ENCODE results near the gene GANAB. TPM values are rescaled to one million over a fixed set of nuclear protein-coding genes. Genes with fewer than 3 reads are reported as not detected.
"Not testable (repeated sequence)": the region's sequence is repeated elsewhere in the genome, so short reads cannot be mapped to it uniquely, and the experiment has no call there.

Gene GANAB
- total and polyA plus RNA-seq, 9 donors: 92.8 to 226 (median 175) TPM

GRCh38 chr11:62592146-62592815, 54.1 kb downstream of the GANAB start:
- Histone ChIP-seq H3K9me3 (replicated peaks; ENCODE audit: control insufficient read depth, low read depth, low read length) (no peaks in the 10 kb centered on the region), H3K36me3 (ENCODE audit: control insufficient read depth, insufficient read depth, low read length) (peaks cover 56% of the 10 kb centered on the region), H3K27me3 (ENCODE audit: control insufficient read depth, insufficient read depth, low read length) (no peaks in the 10 kb centered on the region), H3K4me1 (ENCODE audit: control insufficient read depth, insufficient read depth, low read length) (peaks cover 18% of the 10 kb centered on the region), H3K4me3 (ENCODE audit: low read length) (peak overlapping the region; percentile 74), H3K27ac (ENCODE audit: low read length) (peak overlapping the region; percentile 99)
- DNase-seq: no peak
- 10% methylated on average over 14 of the region's 17 CpGs for WGBS (ENCODE audit: insufficient coverage)

DNA sequence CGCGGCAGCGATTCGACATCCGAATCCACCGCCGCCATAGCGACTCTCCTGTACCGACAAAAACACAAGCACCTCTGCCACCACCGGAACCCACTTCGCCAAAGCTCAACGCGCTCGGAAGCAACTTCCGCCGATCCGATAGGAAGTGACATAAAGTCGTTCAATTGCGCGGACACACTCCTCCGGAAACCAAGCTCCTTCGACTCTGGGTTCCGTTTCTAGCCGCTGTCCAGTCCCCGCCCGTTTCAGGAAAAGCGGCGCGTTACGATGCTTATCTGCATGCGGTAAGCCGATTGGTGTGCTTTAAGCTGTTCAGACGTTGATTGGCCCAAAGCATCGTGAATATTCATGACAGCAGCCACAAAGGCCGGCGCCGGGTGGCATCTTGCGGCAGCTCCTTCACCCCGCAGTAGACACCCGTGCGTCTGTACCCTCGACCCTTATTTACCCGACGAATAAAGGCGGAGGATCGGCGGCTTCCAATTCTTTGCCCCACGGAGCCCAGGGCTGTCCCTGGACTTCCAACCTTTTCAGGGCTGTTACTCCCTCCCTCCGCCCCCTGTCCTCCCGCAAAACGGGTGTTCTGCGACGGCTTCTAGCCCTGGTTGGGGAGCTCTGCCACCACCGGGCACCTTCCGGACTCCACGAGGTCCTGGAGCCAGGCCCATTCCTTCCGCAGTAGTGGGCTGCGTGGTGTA, 54.8 kb downstream of the GANAB start, which contains the start of gene TUT1:
TUT1 (minus strand) TSS at position 76 of the 698 bp plus-strand sequence; CDS start at position 38, 38 bp downstream.
- peaks cover 18% of the 10 kb centered on the region for H3K4me1 ChIP-seq (ENCODE audit: control insufficient read depth, insufficient read depth, low read length)
- H3K36me3 ChIP-seq (ENCODE audit: control insufficient read depth, insufficient read depth, low read length): peaks cover 51% of the 10 kb centered on the region
- peak within 1 kb of the TSS; percentile 99 for H3K27ac ChIP-seq (ENCODE audit: low read length)
- peak within 1 kb of the TSS; percentile 74 for H3K4me3 ChIP-seq (ENCODE audit: low read length)
- no peaks in the 10 kb centered on the region for H3K27me3 ChIP-seq (ENCODE audit: control insufficient read depth, insufficient read depth, low read length)
- H3K9me3 ChIP-seq (replicated peaks; ENCODE audit: control insufficient read depth, low read depth, low read length): no peaks in the 10 kb centered on the region
- peak; percentile 100 for DNase-seq
- under 1% methylated on average over 58 of the region's 58 CpGs for WGBS (ENCODE audit: insufficient coverage)

DNA sequence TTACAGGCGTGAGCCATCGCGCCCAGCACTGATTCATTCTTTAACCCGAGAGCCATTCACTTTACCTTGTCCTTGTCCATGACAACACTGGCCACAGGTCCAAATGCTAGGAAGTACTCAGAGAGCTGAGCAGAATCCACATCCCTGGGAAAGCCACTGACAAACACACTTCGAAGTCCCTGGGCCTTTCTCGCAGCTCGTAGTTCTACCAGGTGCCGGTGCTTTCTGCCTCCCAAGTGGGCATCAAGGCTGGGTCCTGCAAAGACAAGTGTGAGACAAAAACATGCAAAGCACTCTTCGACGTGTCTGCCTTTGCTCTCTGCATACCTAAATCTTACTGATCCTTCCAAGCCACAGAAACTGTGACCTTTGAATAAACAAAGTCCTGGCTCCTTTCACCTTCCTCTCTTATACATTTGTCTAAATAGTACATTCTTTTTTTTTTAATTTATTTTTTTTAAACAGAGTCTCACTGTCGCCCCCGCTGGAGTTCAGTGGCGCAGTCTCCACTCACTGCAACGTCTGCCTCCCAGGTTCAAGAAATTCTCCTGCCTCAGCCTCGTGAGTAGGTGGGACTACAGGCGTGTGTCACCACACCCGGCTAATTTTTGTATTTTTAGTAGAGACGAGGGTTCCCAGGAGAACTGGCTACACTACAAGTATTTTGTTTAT, 57.3 kb downstream of the GANAB start:
- H3K36me3 ChIP-seq (ENCODE audit: control insufficient read depth, insufficient read depth, low read length): peaks cover 42% of the 10 kb centered on the region
- no peak overlapping the region for H3K27ac ChIP-seq (ENCODE audit: low read length)
- 93% methylated on average over 9 of the region's 18 CpGs for WGBS (ENCODE audit: insufficient coverage)

DNA sequence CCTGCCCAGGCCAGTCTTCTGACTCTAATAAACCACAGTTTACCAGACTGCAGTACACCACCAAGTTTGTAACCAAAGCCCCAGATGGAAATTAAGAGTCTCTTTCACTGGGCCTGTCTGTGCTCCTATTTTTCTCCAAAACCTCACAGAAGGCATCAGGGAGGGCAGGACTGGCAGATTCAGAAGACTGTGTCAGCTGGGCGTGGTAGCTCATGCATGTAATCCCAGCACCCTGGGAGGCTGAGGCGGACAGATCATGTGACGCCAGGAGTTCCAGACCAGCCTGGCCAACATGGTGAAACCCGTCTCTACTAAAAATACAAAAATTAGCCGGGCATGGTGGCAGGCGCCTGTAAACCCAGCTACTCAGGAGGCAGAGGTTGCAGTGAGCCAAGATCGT, 61.1 kb downstream of the GANAB start:
- H3K27ac ChIP-seq (ENCODE audit: low read length); DNase-seq; H3K4me1 ChIP-seq (ENCODE audit: control insufficient read depth, insufficient read depth, low read length); H3K4me3 ChIP-seq (ENCODE audit: low read length); H3K9me3 ChIP-seq (replicated peaks; ENCODE audit: control insufficient read depth, low read depth, low read length); H3K27me3 ChIP-seq (ENCODE audit: control insufficient read depth, insufficient read depth, low read length): not testable (repeated sequence)
- 87% methylated on average over 7 of the region's 7 CpGs for WGBS (ENCODE audit: insufficient coverage)
- H3K36me3 ChIP-seq (ENCODE audit: control insufficient read depth, insufficient read depth, low read length): peaks cover 58% of the 10 kb centered on the region

More for the DNA sequence above, 57.3 kb downstream of the GANAB start:
- Histone ChIP-seq H3K4me1 (ENCODE audit: control insufficient read depth, insufficient read depth, low read length) (peaks cover 18% of the 10 kb centered on the region), H3K4me3 (ENCODE audit: low read length) (no peak overlapping the region), H3K27me3 (ENCODE audit: control insufficient read depth, insufficient read depth, low read length) (no peaks in the 10 kb centered on the region), H3K9me3 (replicated peaks; ENCODE audit: control insufficient read depth, low read depth, low read length) (no peaks in the 10 kb centered on the region)
- no peak for DNase-seq

DNA sequence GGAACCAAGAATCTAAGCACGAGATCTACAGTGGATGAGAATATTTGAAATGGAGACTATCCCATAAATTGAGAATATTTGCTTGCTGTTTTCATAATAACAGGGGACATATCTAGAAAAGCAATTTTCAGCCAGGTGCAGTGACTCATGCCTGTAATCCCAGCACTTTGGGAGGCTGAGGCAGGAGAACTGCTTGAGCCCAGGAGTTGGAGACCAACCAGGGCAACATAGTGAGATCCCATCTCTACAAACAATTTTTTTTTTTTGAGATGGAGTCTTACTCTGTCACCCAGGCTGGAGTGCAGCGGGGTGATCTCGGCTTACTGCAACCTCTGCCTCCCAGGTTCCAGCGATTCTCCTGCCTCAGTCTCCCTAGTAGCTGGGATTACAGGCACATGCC, 64.7 kb downstream of the GANAB start:
- DNase-seq; H3K27me3 ChIP-seq (ENCODE audit: control insufficient read depth, insufficient read depth, low read length); H3K4me3 ChIP-seq (ENCODE audit: low read length); H3K27ac ChIP-seq (ENCODE audit: low read length); H3K9me3 ChIP-seq (replicated peaks; ENCODE audit: control insufficient read depth, low read depth, low read length); H3K4me1 ChIP-seq (ENCODE audit: control insufficient read depth, insufficient read depth, low read length): not testable (repeated sequence)
- peaks cover 58% of the 10 kb centered on the region for H3K36me3 ChIP-seq (ENCODE audit: control insufficient read depth, insufficient read depth, low read length)
- 86% methylated on average over 4 of the region's 4 CpGs for WGBS (ENCODE audit: insufficient coverage)

DNA sequence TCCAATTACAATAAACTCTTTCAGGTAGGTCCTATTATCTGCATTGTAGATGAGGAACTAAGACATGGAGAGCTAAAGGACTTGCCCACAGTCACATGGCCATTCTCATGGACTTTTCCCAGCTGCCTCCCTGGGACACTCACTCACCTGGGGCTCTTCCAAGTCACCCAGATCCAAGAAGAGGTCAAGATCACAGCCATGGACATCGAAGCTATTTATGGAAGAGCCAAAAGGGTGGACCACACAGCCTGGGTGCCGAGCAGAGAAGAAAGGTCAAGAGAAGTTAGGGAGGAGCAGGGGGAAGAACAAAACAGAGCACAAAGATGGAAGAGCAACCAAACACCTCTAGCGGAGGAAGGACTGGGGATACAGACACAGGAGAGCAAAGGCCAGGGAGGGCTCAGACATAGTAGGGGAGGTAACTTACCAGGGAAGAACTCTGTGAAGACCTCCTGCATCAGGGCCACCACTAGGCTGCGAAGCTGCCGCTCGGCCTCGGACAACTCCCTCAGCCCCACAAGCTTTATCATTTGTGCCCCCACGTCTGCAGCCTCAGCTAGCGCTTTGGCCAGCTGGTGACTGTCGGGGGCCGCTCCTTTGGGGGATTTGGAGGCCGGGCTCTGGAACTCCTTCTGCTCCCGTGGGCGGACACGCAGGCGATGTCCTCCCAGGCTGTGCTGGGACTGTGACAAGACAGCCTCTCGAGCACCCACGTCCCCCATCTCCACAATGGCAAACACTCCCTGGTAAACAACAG, 65.3 kb downstream of the GANAB start:
- Histone ChIP-seq H3K9me3 (replicated peaks; ENCODE audit: control insufficient read depth, low read depth, low read length) (no peaks in the 10 kb centered on the region), H3K4me3 (ENCODE audit: low read length) (no peak overlapping the region), H3K27ac (ENCODE audit: low read length) (no peak overlapping the region), H3K27me3 (ENCODE audit: control insufficient read depth, insufficient read depth, low read length) (no peaks in the 10 kb centered on the region), H3K4me1 (ENCODE audit: control insufficient read depth, insufficient read depth, low read length) (peaks cover 3% of the 10 kb centered on the region), H3K36me3 (ENCODE audit: control insufficient read depth, insufficient read depth, low read length) (peaks cover 60% of the 10 kb centered on the region)
- no peak for DNase-seq
- 92% methylated on average over 12 of the region's 18 CpGs for WGBS (ENCODE audit: insufficient coverage)

- peaks cover 54% of the 10 kb centered on the region for H3K36me3 ChIP-seq (ENCODE audit: control insufficient read depth, insufficient read depth, low read length)
- no peaks in the 10 kb centered on the region for H3K27me3 ChIP-seq (ENCODE audit: control insufficient read depth, insufficient read depth, low read length)
- no peak overlapping the region for H3K27ac ChIP-seq (ENCODE audit: low read length)
- no peak overlapping the region for H3K4me3 ChIP-seq (ENCODE audit: low read length)
- no peaks in the 10 kb centered on the region for H3K9me3 ChIP-seq (replicated peaks; ENCODE audit: control insufficient read depth, low read depth, low read length)
- peaks cover 19% of the 10 kb centered on the region for H3K4me1 ChIP-seq (ENCODE audit: control insufficient read depth, insufficient read depth, low read length)
- no peak for DNase-seq
- no CpG with 5 or more reads among the region's 2 CpGs for WGBS (ENCODE audit: insufficient coverage)
Measured at GRCh38 chr11:62579252-62579651, 67.2 kb downstream of the GANAB start.

GRCh38 chr11:62578541-62578940, 67.9 kb downstream of the GANAB start:
- DNase-seq: no peak
- Histone ChIP-seq H3K4me3 (ENCODE audit: low read length) (no peak overlapping the region), H3K9me3 (replicated peaks; ENCODE audit: control insufficient read depth, low read depth, low read length) (no peaks in the 10 kb centered on the region), H3K27me3 (ENCODE audit: control insufficient read depth, insufficient read depth, low read length) (no peaks in the 10 kb centered on the region), H3K4me1 (ENCODE audit: control insufficient read depth, insufficient read depth, low read length) (peaks cover 19% of the 10 kb centered on the region), H3K27ac (ENCODE audit: low read length) (no peak overlapping the region), H3K36me3 (ENCODE audit: control insufficient read depth, insufficient read depth, low read length) (peaks cover 51% of the 10 kb centered on the region)
- 98% methylated on average over 10 of the region's 11 CpGs for WGBS (ENCODE audit: insufficient coverage)

DNA sequence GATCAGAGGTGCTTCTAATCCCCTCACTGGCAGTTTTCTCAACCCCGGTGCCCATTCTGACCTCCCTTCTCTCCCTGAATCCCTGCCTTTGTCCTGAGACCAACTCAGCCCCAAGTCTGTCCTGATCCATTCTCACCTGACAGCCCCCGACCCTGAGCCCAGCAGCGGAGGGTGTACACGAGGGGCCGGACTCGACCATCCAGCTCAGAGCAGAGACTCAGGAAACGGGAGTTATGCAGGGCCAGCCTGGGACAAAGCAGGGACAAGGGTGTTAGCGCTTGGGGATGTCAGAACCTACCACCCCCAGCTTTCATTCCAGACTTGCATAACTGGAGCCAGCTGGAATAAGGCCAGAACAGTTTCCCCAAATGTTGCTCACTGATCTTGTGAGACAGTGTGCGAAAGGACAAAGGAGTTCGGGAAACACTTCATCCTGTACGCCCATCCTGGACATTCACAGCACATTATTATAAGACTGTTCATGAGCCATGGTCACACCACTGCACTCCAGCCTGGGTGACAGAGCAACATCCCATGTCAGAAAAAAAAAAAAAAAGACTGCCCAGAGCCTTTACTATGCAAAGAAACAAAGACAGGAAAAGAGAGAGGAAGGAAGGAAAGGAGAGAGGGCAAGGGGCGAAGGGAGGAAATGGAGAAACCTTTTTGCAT, 69.2 kb downstream of the GANAB start:
- peak; percentile 69 for DNase-seq
- H3K27me3 ChIP-seq (ENCODE audit: control insufficient read depth, insufficient read depth, low read length): no peaks in the 10 kb centered on the region
- H3K4me1 ChIP-seq (ENCODE audit: control insufficient read depth, insufficient read depth, low read length): peaks cover 23% of the 10 kb centered on the region
- peak overlapping the region; percentile 86 for H3K27ac ChIP-seq (ENCODE audit: low read length)
- peaks cover 47% of the 10 kb centered on the region for H3K36me3 ChIP-seq (ENCODE audit: control insufficient read depth, insufficient read depth, low read length)
- H3K9me3 ChIP-seq (replicated peaks; ENCODE audit: control insufficient read depth, low read depth, low read length): no peaks in the 10 kb centered on the region
- WGBS (ENCODE audit: insufficient coverage): 66% methylated on average over 8 of the region's 12 CpGs
- H3K4me3 ChIP-seq (ENCODE audit: low read length): no peak overlapping the region

All from muscle of leg (tissue), 11 donors.